AG20443 (cell line): Measurements from ENCODE around the gene BORCS8.
A peak's percentile ranks its signal among the peaks of the same experiment; 100 is the strongest.
"Not testable (repeated sequence)": the region's sequence is repeated elsewhere in the genome, so short reads cannot be mapped to it uniquely, and the experiment has no call there.

Source experiments
- DNase-seq: peaks from one replicate; pipeline ENCODE4 v3.0.0; 2012; ENCODE audit warnings: low spot score, mixed read lengths

The BORCS8 gene

DNA sequence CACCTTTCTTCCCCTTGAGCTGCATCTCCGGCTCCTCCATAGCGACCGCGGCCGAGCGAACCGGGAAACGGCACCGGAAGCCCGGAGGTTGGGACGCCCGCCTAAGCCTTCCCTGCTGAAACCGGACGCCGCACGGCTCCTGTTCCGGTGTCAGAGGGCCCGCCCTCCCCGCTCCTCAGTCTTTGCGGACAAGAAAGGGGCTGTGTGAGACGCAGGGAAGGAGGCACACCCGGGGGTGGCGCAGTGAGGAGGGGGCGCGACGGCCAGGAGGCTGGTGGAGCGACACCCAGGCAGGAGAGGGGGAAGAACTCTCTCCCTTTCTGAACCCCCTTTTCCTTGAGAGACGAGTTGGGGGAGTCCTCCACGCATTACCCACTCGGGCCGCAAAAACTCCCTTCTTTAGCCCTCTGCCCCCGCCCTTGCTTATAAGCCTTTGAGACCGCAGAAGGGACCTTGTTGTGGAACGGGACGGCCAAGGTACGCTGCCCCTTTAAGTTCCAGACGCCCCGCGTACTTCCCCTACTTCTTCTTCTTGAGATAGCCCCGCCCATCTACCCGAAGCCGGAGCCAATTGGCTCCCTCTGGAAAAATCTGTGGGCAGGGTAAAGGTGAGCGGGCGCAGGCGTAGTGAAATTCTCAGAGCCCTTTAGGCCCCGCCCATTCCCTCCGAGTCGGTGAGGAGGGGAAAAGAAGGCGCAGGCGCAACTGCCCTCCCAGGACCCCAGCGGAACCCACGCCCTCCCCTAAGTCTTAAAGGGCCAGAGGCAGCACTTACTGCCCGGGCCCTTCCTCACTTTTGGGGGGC lies at the start of gene BORCS8, which contains the start of gene RFXANK:
Gene BORCS8, minus strand, starts transcription at position 75 of the 805 bp plus-strand sequence. Its CDS starts 35 bp downstream, at position 40.
Gene RFXANK, plus strand, starts transcription at position 181 of the 805 bp plus-strand sequence. CDS start 1,689 bp downstream, outside the sequence.
- DNase-seq, result peak; percentile 99

DNA sequence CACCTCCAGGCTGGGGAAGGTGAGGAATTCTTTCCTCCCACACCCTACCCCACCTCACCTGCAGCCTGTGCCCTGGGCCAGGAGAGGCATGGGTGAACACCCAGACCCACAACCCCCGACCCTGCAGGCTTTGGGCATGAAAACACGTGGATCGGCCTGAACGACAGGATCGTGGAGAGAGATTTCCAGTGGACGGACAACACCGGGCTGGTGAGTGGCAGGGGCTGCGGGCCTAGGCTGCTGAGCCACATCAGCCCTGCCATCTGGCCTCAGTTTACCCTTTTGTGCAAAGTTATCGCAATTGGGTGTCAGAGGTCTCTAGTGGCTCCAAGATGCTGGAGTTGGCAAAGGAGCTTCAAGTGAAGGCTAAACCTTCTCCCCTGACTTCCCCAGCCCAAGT lies 48.5 kb upstream of the BORCS8 start:
- no peak for DNase-seq

DNA sequence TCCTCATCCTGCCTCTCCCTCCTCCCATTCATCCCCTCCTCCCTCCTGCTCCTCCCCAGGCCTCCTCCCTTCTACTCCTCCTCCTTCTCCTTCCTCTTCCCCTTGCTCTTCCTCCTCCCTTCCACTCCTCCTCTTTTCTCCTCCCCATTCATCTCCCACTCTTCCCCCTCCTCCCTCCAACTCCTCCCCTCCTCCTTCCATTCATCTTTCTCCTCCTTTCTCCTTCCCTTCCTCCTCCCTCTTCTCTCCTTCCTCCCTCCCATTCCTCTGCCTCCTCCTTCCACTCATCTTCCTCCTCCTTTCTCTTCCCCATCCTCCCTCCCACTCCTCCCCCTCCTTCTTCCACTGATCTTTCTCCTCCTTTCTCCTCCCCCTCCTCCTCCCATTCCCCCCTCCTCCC lies 47.7 kb upstream of the BORCS8 start:
- no peak for DNase-seq

DNA sequence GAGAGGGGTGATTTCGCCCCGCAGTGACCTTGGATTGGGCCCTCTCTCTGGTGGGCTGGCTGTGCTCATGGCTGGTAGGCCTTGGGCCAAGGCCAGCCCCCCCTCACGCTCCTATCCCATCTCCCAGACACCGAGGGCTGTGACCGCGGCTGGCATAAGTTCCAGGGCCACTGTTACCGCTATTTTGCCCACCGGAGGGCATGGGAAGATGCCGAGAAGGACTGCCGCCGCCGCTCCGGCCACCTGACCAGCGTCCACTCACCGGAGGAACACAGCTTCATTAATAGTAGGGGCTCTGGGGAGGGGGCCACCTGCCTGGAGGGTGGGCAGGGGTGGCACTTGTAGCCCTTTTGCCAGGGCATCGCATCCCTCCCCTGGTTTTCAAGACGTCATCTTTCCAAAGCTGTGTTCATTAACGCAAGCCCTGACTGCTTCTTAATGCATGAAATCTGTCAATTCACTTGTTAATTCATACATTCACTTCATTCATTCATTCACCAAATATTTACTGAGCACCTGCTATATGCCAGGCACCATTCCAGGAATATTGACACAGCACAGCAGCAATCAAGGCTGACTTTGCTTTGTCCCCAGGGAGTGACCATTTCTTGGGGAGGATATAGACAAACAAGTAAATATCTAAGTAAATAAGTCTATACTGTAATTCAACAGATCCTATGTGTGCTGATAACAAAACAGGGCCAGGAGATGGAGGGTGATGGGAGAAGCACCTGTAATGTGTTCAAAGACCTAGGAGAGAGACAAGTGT lies 46.4 kb upstream of the BORCS8 start:
- no peak for DNase-seq

DNA sequence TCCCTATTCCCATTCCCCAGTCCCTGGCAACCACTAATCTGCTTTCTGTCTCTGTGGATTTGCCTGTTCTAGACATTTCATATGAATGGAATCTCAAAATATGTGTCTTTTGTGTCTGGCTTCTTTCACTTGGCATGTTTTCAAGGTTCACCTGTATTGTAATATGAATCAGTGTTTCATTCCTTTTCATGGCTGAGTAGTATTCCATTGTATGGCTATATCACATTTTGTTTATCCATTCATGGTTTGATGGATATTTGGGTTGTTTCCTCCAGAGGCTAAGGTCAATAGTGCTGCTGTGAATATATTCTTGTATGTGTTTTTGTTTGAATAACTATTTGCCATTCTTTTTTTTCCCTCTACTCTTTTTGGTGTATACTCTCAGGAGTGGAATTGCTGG lies 44.2 kb upstream of the BORCS8 start:
- DNase-seq, result no peak

DNA sequence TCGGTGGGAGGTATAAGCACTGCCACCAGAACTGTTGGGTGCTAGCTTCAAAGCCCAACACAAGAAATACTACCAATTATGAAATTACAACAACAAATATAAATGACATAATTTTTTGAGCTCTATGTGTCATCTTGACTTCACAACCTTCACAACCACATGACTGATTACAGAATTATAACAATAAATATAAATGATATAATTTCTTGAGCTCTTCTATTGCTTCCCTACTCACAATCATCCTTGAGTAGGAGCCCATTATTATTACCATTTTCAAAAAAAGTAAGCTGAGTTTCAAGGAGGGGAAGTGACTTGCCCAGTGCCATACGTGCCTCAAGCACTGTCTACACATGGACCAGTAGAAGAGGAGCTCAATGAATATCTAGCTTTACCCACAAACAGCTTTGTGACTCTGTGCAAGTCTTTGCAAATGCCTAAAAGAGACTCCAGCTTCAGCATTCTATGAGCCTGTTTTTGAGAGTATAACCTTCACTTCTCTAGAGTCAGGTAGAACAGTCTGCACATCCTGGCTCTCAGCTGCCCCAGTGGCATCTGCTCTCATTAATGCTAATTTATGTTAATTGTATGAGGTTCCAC lies 42.4 kb upstream of the BORCS8 start:
- DNase-seq, result no peak

DNA sequence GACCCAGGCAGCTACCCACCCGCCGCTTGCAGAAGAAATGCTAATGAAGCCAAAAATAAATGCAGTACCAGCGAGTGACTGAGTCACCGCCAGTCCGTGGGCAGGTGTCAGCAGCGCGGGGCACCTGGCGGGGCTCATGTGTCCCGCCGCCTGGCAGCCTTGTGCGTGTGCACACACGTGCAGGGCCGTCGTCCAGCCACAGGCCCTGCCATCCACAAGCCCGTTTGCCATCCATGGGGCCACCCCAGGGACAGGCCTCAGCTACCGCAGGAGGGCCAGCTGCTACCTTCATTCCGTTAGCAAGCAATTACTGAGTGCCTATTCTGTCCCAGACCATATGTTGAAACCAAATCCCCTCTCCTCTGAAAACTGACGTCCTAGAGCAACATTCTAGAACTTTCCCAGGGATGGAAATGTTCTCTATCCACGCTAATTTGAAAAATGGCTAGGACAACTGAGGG lies 40.3 kb upstream of the BORCS8 start:
- no peak for DNase-seq

DNA sequence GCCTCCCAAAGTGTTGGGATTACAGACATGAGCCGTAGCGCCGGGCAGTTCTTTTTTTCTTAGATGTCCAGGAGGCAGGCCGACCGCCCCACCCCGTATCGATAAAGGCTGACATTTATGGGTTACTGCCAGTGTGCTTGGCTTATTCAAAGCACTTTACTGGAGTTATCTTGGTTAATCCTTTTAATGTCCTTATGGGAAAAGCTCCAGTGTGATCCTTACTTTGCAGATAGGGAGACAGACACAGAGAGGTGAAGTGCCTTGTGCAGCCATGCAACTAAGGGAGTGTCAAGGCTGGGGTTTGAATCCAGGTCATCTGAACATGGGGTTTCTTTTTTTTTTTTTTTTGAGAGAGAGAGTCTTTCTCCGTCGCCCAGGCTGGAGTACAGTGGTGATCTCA lies 39.0 kb upstream of the BORCS8 start:
- no peak for DNase-seq

DNA sequence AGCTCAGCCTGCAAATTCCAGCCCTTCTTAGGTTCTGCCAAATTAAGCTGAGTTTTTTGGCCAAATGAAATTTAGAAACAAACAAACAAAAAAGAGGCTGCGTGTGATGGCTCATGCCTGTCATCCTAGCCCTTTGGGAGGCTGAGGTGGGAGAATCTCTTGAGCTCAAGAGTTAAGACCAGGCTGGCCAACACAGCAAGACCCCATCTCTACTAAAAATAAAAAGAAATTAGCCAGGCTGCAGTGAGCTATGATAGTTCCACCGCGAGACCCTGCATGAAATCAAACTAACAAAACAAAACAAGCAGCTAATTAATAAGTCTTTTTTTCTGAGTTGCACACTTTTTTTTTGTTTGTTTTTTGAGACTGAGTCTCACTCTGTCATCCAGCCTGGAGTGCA lies 37.7 kb upstream of the BORCS8 start:
- no peak for DNase-seq

DNA sequence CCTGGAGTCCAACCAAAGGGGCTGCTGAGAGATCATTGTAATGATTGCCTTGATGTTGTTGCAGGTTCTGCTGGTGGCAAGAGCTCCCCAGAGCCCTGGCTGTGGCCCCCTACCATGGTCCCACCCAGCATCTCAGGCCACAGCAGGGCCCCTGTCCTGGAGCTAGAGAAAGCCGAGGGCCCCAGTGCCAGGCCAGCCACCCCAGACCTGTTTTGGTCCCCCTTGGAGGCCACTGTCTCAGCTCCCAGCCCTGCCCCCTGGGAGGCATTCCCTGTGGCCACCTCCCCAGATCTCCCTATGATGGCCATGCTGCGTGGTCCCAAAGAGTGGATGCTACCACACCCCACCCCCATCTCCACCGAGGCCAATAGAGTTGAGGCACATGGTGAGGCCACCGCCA lies 35.3 kb upstream of the BORCS8 start:
- no peak for DNase-seq

DNA sequence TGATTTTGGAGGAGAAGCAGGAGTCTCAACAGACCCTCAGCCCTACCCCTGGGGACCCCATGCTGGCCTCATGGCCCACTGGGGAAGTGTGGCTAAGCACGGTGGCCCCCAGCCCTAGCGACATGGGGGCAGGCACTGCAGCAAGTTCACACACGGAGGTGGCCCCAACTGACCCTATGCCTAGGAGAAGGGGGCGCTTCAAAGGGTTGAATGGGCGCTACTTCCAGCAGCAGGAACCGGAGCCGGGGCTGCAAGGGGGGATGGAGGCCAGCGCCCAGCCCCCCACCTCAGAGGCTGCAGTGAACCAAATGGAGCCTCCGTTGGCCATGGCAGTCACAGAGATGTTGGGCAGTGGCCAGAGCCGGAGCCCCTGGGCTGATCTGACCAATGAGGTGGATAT lies 34.7 kb upstream of the BORCS8 start:
- no peak for DNase-seq

DNA sequence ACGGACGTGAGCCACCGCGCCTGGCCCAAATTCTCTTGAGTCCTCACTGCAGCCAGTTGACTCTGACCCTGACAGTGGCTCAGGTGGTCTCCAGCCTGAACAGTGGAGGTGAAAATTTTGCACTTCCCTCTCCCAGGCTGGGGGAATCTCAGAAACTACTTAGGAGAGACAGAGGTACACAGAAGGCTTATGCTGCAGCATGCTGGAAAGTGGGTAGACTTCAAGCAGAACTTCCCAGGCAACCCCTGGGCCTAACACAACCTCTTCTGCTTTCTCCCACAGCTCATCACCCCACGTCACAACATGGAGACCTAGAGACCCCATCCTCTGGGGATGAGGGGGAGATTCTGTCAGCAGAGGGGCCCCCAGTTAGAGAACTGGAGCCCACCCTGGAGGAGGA lies 34.3 kb upstream of the BORCS8 start:
- no peak for DNase-seq

DNA sequence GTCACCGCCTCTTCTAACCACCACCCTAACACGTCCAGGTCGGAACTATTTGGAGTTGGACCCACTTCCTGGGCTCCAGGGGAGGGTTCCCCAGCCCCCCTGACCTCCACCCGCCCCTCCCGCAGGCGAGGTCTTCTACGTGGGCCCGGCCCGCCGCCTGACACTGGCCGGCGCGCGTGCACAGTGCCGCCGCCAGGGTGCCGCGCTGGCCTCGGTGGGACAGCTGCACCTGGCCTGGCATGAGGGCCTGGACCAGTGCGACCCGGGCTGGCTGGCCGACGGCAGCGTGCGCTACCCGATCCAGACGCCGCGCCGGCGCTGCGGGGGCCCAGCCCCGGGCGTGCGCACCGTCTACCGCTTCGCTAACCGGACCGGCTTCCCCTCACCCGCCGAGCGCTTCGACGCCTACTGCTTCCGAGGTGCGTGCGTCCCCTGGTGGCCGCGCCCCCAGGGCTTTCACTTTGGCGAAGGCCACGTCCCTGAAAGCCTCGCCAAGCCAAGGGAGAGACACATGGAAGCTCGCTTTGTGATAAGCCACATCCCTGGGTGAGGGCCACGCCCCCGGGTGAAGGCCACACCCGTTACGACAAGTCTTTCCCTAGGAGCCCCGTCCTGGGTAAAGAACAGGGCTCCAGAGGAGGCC lies 33.0 kb upstream of the BORCS8 start:
- peak; percentile 80 for DNase-seq

DNA sequence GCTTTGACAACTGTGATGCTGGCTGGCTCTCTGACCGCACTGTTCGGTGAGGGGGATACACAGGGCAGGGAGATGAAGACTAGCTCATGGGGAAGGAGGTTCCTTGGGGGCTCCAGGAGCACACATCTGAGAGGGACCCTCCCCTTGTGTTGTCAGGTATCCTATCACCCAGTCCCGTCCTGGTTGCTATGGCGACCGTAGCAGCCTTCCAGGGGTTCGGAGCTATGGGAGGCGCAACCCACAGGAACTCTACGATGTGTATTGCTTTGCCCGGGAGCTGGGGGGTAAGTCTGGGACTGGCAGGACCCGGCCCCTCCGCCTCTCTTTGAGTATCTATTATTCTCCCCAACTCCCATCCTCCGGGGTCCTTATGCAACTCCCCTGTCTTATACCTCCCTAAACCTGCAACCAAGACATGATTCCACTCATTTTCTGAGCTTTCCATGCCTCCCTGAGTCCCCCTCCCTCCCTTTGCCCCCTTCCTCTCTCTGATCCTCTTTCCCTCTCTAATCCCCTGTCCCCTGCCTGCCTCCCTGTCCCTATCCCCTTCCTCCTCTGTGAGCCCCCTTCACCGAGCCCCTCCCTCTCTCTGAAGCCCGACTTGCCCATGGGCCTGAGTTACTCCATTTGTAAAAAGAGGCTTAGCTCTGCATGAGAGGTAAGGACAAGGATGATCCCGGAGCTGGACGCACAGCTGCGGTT lies 32.3 kb upstream of the BORCS8 start:
- no peak for DNase-seq

DNA sequence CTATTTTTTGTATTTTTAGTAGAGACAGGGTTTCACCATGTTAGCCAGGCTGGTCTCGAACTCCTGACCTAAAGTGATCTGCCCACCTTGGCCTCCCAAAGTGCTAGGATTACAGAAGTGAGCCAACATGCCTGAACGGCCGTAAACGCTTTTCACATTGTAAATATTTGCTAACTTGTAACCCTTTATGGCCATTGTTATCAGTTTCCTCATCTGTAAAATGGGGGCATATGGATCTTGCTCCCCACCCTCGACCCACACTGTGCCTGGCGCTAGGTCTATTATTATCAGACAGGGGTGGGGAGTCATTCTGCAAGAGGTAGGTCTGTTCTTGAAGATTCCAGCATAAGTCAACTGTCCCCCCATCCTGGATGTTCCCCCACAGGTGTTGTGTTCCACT lies 31.7 kb upstream of the BORCS8 start:
- DNase-seq, result no peak

DNA sequence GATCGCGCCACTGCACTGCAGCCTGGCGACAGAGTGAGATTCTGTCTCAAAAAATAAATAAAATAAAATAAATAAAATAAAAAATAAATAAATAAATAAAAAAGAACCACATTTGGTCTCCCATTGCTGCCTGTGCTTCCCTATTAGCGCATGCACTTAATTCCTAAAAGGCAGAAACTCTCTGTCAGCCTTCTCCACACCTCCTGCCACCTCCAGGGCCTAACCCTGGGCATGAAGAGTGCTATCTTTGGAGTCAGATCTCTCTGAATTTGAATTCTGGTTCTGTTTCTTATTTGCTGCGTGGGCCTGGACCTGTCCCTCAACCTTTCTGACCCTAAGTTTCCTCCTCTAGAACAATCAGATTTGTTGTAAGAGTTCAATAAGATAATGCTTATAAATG lies 31.1 kb upstream of the BORCS8 start:
- DNase-seq, result no peak

DNA sequence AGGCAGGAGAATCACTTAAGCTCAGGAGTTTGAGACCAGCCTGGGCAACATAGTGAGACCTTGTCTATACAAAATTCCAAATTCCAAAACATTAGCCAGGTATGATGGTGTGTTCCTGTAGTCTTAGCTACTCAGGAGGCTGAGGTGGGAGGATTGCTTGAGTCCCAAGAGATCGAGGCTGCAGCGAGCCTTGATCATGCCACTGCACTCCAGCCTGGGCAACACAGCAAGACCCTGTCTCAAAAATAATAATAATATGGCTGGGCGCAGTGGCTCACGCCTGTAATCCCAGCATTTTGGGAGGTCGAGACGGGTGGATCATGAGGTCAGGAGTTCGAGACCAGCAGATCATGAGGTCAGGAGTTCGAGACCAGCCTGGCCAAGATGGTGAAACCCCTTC lies 29.0 kb upstream of the BORCS8 start:
- not testable (repeated sequence) for DNase-seq

DNA sequence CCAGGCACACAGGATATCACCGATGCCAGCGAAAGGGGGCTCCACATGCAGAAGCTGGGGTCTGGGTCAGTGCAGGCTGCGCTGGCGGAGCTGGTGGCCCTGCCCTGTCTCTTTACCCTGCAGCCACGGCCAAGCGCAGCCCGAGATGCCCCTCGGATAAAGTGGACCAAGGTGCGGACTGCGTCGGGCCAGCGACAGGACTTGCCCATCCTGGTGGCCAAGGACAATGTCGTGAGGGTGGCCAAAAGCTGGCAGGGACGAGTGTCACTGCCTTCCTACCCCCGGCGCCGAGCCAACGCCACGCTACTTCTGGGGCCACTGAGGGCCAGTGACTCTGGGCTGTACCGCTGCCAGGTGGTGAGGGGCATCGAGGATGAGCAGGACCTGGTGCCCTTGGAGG lies 27.0 kb upstream of the BORCS8 start:
- DNase-seq, result no peak

DNA sequence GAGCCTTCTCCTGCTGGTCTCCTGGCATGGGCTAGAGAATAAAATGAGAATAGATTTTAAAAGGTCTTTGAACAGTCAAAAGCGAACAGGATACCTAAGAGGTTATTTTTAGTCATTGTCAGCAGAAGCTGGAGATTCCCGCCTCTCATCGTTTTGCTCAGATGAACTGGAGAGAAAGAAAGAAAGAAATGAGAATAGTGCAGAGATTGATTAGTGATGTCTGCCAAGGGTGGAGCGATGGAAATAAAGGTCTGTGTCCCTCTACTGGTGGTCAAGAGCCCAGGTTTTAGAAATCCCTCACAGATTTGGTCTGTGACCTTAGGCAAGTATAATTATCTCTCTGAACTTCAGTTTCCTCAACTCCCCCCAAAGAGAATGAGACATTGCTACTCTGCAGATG lies 25.1 kb upstream of the BORCS8 start:
- no peak for DNase-seq

DNA sequence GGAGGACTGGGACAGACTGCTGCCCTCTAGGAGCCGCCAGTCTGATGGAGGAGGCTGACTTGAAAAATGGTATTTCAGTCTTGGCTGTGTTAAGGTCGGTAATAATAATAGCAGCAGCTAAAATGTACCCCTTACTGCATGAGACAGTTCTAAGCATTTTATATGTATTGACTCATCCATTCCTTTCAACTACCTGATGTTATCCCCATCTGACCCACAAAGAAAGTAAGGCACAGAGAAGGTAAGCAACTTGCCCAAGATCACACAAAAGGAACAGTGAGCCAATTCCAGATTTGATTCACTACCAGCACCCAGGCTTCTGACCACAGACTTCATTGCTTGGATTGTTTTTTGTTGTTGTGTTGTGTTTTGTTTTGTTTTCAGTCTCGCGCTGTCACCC lies 23.8 kb upstream of the BORCS8 start:
- no peak for DNase-seq

DNA sequence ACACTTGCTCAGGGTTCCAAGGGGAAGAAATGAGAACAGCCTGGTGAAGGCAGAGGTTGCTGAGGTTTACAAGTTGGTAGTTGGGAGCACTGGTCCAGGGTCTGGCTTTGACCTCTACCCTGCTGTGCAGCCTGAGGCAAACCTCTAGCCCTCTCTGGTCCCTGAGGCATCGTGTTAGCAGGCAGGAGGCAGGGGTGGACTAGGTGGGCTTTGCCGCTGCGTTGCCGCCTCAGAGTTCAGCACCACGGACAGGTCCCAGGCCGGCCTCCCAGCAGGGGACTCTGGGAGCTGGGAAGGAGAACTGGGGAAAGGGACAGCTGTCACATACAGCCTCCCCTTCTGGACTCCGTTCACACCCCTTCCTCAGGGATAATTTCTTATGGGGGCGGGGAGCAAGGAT lies 22.9 kb upstream of the BORCS8 start:
- peak; percentile 73 for DNase-seq

DNA sequence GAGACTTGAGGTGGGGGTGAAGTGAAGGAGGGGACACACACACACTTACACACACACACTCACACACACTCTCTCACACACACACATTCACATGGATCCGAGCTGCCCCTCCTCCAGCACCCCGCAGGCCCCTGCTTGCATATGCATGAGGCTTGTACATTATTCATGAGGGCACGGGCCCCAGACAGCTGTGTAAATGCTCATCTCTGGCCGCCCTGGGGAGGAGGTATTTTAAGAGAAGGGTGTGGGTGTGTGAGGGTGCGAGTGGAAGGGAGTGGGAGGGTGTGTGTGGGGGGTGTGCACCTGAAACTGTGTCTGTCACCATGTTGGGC lies 22.2 kb upstream of the BORCS8 start:
- no peak for DNase-seq
